Adrenal gland (tissue), 5 donors: ENCODE results near the gene ZNF700.

Experiments used
- POLR2A ChIP-seq, 2 donors: fragments of 450-650 bp; IDR thresholded peaks; one replicate each; pipeline ENCODE4 v1.6.1; 2017; ENCODE audit warnings: antibody characterized with exemption in 2 of 2, mild to moderate bottlenecking in 2 of 2, moderate library complexity in 1 of 2
- TF ChIP-seq, protein P1 (sequence below), 6 experiments: fragments of 450-650 bp in 4 of 6; fragments of 200-600 bp in 2 of 6; sonication (generic) in 1 of 6; IDR thresholded peaks; 1 replicate in 5 of 6; 2 replicates in 1 of 6; pipeline versions ENCODE4 v1.5.1 to v1.8.0; 2016 to 2021; ENCODE audit warnings: antibody characterized with exemption in 6 of 6, mild to moderate bottlenecking in 2 of 6, moderate library complexity in 1 of 6
- donor health status: DM: no; HTN: no; CAD: no.

DNA sequence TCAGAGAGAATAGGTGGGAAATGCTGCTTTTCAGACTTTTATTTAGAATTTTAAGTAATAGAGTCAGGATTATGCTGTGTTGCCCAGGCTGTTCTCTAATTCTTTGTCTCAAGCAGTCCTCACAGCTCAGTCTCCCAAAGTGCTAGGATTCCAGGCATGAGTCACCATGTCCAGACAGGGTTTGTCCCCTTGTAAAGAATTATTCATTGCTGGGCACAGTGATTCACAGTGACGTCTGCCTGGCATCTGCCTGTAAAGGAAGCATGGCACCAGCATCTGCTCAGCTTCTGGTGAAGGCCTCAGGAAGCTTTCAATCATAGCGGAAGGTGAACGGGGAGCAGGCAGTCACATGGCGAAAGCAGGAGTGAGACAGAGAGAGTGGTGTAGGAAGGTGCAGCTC is 57.6 kb downstream of the ZNF700 start:
- TF ChIP-seq, protein P1, sequence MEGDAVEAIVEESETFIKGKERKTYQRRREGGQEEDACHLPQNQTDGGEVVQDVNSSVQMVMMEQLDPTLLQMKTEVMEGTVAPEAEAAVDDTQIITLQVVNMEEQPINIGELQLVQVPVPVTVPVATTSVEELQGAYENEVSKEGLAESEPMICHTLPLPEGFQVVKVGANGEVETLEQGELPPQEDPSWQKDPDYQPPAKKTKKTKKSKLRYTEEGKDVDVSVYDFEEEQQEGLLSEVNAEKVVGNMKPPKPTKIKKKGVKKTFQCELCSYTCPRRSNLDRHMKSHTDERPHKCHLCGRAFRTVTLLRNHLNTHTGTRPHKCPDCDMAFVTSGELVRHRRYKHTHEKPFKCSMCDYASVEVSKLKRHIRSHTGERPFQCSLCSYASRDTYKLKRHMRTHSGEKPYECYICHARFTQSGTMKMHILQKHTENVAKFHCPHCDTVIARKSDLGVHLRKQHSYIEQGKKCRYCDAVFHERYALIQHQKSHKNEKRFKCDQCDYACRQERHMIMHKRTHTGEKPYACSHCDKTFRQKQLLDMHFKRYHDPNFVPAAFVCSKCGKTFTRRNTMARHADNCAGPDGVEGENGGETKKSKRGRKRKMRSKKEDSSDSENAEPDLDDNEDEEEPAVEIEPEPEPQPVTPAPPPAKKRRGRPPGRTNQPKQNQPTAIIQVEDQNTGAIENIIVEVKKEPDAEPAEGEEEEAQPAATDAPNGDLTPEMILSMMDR (IDR thresholded peaks at IDR 0.05) = no peak
- TF ChIP-seq POLR2A (IDR thresholded peaks at IDR 0.05) = no peak
